GM12878 (cell line): ENCODE data around the gene SRL. TPM values are rescaled to one million over a fixed set of nuclear protein-coding genes. Genes with fewer than 3 reads are reported as not detected.
A peak's percentile ranks its signal among the peaks of the same experiment; 100 is the strongest.

ENCODE experiments used
- BACH1 ChIP-seq: fragments of 450-650 bp; IDR thresholded peaks from 2 replicates; pipeline ENCODE4 v1.6.1; 2017; ENCODE audit warnings: mild to moderate bottlenecking, borderline replicate concordance
- EP300 ChIP-seq, 2 experiments: fragments of 150-350 bp in 1 of 2; IDR thresholded peaks; 2 replicates each; pipeline ENCODE4 v1.6.1; 2011 to 2012; ENCODE audit warnings: low read depth in 2 of 2, low read length in 2 of 2, borderline replicate concordance in 1 of 2, improper control_type of control experiment in 1 of 2, inconsistent platforms in 1 of 2; ENCODE audit not compliant: control insufficient read depth in 1 of 2
- MEF2B ChIP-seq: fragments of 450-650 bp; IDR thresholded peaks from 2 replicates; pipeline ENCODE4 v1.6.1; 2018; ENCODE audit warnings: mild to moderate bottlenecking, moderate library complexity; ENCODE audit not compliant: partially characterized antibody, poor library complexity, severe bottlenecking
- NFIC ChIP-seq: IDR thresholded peaks from 2 replicates; pipeline ENCODE4 v1.6.1; 2012; ENCODE audit warnings: low read depth, mild to moderate bottlenecking, inconsistent platforms, low read length, moderate library complexity
- NR2F1 ChIP-seq: fragments of 450-650 bp; conservative IDR thresholded peaks from 2 replicates; pipeline ENCODE4 v1.6.1; 2017; ENCODE audit warnings: mild to moderate bottlenecking
- PAX8 ChIP-seq: fragments of 450-650 bp; IDR thresholded peaks from 2 replicates; pipeline ENCODE4 v1.6.1; 2017; ENCODE audit warnings: mild to moderate bottlenecking, moderate library complexity
- RBBP5 ChIP-seq: fragments of 200-600 bp; sonication (generic); conservative IDR thresholded peaks from 2 replicates; pipeline ENCODE4 v1.6.1; 2016
- STAT1 ChIP-seq: fragments of 450-650 bp; conservative IDR thresholded peaks from 2 replicates; pipeline ENCODE4 v1.6.1; 2014; ENCODE audit warnings: antibody characterized with exemption, mild to moderate bottlenecking
- SUPT20H ChIP-seq: IDR thresholded peaks from 2 replicates; pipeline ENCODE4 v1.6.1; 2011; ENCODE audit warnings: low read depth, mild to moderate bottlenecking, low read length, moderate library complexity, borderline replicate concordance; ENCODE audit not compliant: control insufficient read depth
- TAF1 ChIP-seq: IDR thresholded peaks from 2 replicates; pipeline ENCODE4 v1.6.1; 2011; ENCODE audit warnings: mild to moderate bottlenecking, low read depth, low read length, borderline replicate concordance
- ZNF207 ChIP-seq: fragments of 450-650 bp; IDR thresholded peaks from 2 replicates; pipeline ENCODE4 v1.6.1; 2014; ENCODE audit warnings: antibody characterized with exemption, mild to moderate bottlenecking, borderline replicate concordance
- polyA plus RNA-seq, 11 experiments: library from polyadenylated mRNA; depleted of rRNA in 4 of 11; unstranded in 6 of 11; stranded (reverse) in 5 of 11; fragments of >200 nt; fragmentation: Nextera tagmentation in 4 of 11; fragmentation: Illumina TruSeq in 1 of 11; extraction: Ambion mirVana in 4 of 11; extraction: Trizol in 1 of 11; gene quantifications; 1 replicate in 1 of 11; 2 replicates in 10 of 11; pipeline versions ENCODE4 v1.2.1 to v1.2.3, GENCODE V29; 2011 to 2016; ENCODE audit warnings: inconsistent platforms in 2 of 11, missing spikeins in 2 of 11, low read depth in 1 of 11
- total RNA-seq, 4 experiments: library from RNA; depleted of rRNA in 3 of 4; stranded (reverse); fragments of >200 nt in 3 of 4; fragmentation: Illumina TruSeq in 1 of 4; extraction: Trizol in 1 of 4; gene quantifications; 2 replicates each; pipeline versions ENCODE4 v1.2.1 to v1.2.3, GENCODE V29; 2013 to 2021
- TF ChIP-seq, protein P1 (sequence below): fragments of 450-650 bp; IDR thresholded peaks from 2 replicates; pipeline ENCODE4 v1.6.1; 2014; ENCODE audit warnings: mild to moderate bottlenecking
- TF ChIP-seq, protein P2 (sequence below): fragments of 150-350 bp; IDR thresholded peaks from 2 replicates; pipeline ENCODE4 v1.6.1; 2014; ENCODE audit warnings: mild to moderate bottlenecking, low read depth, low read length
- TF ChIP-seq, protein P3 (sequence below): IDR thresholded peaks from 2 replicates; pipeline ENCODE4 v1.6.1; 2011; ENCODE audit warnings: low read depth, low read length, improper control_type of control experiment, borderline replicate concordance
- TF ChIP-seq, protein P4 (sequence below): fragments of 450-650 bp; formaldehyde crosslinking; IDR thresholded peaks from 2 replicates; pipeline ENCODE4 v1.4.0; 2022; ENCODE audit warnings: mild to moderate bottlenecking, moderate library complexity
- TF ChIP-seq, protein P5 (sequence below): fragments of 450-650 bp; IDR thresholded peaks from 2 replicates; pipeline ENCODE4 v1.6.1; 2018; ENCODE audit warnings: borderline replicate concordance, mild to moderate bottlenecking; ENCODE audit not compliant: partially characterized antibody
- TF ChIP-seq, protein P6 (sequence below): IDR thresholded peaks from 2 replicates; pipeline ENCODE4 v1.6.1; 2012; ENCODE audit warnings: low read length, inconsistent platforms

The SRL gene
- total and polyA plus RNA-seq, 10 of the 15 experiments (the other 5 are each of a cell fraction or from before 2014, with no cell fraction given): not detected

DNA sequence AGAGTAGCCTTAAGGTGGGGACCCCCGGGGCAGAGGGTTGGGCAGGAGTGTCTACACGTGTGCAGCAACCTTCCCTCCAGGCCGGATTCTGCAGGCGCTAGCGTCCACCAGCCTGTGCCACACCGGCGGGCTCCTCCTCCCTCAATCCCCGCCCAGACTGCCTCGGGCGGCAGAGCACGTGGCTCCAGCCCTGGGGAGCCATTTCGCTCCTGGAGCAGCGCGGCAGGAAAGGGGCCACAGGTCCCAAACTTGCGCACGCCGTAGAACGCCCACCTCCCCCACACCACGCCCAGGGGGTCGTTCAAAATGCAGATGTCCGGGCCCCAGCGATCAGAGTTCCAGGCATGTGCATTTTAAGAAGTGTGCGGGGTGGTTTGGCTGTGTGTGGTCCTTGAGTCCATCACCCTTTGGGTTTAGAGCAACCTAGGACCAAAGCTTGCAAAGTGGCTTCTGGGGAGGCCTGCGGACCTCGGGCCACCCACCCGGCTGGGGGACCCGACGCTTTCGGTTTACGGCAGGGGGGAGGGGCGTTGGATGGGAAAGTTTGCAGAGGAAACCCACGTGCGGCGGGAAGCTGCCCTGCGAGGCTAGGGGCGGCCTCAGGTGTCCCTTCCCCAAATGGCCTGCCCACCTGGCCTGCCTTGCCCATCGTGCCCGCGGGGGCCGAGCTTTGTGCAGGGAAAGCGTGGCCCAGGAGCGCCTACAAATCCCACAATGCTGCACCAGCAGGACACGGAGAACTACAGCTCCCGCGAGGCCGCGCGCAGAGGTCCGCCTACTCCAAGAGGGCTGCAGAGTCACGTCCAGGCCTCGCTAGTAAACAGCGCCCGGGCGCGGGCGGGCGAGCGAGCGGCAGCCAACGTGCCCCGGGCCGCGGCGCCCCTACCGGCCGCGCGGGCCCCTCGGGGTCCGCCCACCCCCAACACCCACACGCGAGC is 29.6 kb upstream of the SRL start (continued):
- TF ChIP-seq, protein P1, sequence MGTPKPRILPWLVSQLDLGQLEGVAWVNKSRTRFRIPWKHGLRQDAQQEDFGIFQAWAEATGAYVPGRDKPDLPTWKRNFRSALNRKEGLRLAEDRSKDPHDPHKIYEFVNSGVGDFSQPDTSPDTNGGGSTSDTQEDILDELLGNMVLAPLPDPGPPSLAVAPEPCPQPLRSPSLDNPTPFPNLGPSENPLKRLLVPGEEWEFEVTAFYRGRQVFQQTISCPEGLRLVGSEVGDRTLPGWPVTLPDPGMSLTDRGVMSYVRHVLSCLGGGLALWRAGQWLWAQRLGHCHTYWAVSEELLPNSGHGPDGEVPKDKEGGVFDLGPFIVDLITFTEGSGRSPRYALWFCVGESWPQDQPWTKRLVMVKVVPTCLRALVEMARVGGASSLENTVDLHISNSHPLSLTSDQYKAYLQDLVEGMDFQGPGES: no peak
- peak; percentile 51; the same call in 1 of the 2 replicates for TF ChIP-seq BACH1
- 0 out of 2 replicates have a peak, but pooled peaks have one; percentile 82 for TF ChIP-seq STAT1
- TF ChIP-seq, protein P2, sequence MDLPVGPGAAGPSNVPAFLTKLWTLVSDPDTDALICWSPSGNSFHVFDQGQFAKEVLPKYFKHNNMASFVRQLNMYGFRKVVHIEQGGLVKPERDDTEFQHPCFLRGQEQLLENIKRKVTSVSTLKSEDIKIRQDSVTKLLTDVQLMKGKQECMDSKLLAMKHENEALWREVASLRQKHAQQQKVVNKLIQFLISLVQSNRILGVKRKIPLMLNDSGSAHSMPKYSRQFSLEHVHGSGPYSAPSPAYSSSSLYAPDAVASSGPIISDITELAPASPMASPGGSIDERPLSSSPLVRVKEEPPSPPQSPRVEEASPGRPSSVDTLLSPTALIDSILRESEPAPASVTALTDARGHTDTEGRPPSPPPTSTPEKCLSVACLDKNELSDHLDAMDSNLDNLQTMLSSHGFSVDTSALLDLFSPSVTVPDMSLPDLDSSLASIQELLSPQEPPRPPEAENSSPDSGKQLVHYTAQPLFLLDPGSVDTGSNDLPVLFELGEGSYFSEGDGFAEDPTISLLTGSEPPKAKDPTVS: no peak
- TF ChIP-seq, protein P3, sequence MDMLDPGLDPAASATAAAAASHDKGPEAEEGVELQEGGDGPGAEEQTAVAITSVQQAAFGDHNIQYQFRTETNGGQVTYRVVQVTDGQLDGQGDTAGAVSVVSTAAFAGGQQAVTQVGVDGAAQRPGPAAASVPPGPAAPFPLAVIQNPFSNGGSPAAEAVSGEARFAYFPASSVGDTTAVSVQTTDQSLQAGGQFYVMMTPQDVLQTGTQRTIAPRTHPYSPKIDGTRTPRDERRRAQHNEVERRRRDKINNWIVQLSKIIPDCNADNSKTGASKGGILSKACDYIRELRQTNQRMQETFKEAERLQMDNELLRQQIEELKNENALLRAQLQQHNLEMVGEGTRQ: peak; percentile 42
- TF ChIP-seq SUPT20H: no peak
- TF ChIP-seq, protein P4, sequence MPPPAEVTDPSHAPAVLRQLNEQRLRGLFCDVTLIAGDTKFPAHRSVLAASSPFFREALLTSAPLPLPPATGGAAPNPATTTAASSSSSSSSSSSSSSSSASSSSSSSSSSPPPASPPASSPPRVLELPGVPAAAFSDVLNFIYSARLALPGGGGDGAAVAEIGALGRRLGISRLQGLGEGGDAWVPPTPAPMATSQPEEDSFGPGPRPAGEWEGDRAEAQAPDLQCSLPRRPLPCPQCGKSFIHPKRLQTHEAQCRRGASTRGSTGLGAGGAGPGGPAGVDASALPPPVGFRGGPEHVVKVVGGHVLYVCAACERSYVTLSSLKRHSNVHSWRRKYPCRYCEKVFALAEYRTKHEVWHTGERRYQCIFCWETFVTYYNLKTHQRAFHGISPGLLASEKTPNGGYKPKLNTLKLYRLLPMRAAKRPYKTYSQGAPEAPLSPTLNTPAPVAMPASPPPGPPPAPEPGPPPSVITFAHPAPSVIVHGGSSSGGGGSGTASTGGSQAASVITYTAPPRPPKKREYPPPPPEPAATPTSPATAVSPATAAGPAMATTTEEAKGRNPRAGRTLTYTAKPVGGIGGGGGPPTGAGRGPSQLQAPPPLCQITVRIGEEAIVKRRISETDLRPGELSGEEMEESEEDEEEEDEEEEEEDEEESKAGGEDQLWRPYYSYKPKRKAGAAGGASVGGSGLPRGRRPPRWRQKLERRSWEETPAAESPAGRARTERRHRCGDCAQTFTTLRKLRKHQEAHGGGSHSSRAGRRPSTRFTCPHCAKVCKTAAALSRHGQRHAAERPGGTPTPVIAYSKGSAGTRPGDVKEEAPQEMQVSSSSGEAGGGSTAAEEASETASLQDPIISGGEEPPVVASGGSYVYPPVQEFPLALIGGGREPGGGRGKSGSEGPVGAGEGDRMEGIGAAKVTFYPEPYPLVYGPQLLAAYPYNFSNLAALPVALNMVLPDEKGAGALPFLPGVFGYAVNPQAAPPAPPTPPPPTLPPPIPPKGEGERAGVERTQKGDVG (CRISPR knock-in tag): no peak
- no peak for TF ChIP-seq NFIC
- peak; percentile 51 for TF ChIP-seq MEF2B
- peak; percentile 64; the same call in 1 of the 2 replicates for TF ChIP-seq TAF1
- TF ChIP-seq, protein P5, sequence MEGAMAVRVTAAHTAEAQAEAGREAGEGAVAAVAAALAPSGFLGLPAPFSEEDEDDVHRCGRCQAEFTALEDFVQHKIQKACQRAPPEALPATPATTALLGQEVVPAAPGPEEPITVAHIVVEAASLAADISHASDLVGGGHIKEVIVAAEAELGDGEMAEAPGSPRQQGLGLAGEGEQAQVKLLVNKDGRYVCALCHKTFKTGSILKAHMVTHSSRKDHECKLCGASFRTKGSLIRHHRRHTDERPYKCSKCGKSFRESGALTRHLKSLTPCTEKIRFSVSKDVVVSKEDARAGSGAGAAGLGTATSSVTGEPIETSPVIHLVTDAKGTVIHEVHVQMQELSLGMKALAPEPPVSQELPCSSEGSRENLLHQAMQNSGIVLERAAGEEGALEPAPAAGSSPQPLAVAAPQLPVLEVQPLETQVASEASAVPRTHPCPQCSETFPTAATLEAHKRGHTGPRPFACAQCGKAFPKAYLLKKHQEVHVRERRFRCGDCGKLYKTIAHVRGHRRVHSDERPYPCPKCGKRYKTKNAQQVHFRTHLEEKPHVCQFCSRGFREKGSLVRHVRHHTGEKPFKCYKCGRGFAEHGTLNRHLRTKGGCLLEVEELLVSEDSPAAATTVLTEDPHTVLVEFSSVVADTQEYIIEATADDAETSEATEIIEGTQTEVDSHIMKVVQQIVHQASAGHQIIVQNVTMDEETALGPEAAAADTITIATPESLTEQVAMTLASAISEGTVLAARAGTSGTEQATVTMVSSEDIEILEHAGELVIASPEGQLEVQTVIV: peak; percentile 75
- no peak for TF ChIP-seq EP300 (IDR thresholded peaks at IDR 0.05; ENCODE audit: borderline replicate concordance in 1 of 2, control insufficient read depth in 1 of 2, low read depth in 2 of 2, low read length in 2 of 2)
- no peak; the same call in 1 of the 2 replicates for TF ChIP-seq ZNF207
- no peak for TF ChIP-seq PAX8
- TF ChIP-seq, protein P6, sequence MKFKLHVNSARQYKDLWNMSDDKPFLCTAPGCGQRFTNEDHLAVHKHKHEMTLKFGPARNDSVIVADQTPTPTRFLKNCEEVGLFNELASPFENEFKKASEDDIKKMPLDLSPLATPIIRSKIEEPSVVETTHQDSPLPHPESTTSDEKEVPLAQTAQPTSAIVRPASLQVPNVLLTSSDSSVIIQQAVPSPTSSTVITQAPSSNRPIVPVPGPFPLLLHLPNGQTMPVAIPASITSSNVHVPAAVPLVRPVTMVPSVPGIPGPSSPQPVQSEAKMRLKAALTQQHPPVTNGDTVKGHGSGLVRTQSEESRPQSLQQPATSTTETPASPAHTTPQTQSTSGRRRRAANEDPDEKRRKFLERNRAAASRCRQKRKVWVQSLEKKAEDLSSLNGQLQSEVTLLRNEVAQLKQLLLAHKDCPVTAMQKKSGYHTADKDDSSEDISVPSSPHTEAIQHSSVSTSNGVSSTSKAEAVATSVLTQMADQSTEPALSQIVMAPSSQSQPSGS: no peak
- no peak for TF ChIP-seq RBBP5
- no peak; the same call in 1 of the 2 replicates for TF ChIP-seq NR2F1
